Stomach (tissue), 4 donors: Measurements from ENCODE around the gene NPL.

Experiments used
- POLR2A ChIP-seq, 4 donors: fragments of 450-650 bp; IDR thresholded peaks; one replicate each; pipeline ENCODE4 v1.6.1; 2016; ENCODE audit warnings: antibody characterized with exemption in 4 of 4, control low read depth in 2 of 4, mild to moderate bottlenecking in 1 of 4, moderate library complexity in 1 of 4
- TF ChIP-seq, protein P1 (sequence below), 7 experiments: fragments of 450-650 bp in 4 of 7; fragments of 200-600 bp in 3 of 7; sonication (generic) in 3 of 7; IDR thresholded peaks; one replicate each; pipeline ENCODE4 v1.5.1; 2016 to 2019; ENCODE audit warnings: antibody characterized with exemption in 7 of 7, control low read depth in 2 of 7, mild to moderate bottlenecking in 1 of 7

DNA sequence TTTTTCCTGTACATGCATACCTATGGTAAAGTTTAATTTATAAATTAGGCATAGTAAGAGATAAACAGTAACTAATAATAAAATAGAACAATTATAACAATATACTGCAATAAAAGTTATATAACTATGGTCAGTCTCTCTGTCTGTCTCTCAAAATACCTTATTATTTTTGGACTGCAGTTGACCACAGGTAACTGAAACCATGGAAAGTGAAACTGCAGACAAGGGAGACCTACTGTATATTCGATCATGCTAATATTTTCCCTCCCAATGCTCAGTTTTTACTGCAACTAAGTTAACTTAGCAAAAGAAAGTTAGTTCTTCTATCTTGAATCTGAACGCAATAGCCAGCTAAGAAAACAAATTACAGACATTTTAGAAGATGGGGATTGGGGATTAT lies 37.3 kb downstream of the NPL start:
- TF ChIP-seq, protein P1, sequence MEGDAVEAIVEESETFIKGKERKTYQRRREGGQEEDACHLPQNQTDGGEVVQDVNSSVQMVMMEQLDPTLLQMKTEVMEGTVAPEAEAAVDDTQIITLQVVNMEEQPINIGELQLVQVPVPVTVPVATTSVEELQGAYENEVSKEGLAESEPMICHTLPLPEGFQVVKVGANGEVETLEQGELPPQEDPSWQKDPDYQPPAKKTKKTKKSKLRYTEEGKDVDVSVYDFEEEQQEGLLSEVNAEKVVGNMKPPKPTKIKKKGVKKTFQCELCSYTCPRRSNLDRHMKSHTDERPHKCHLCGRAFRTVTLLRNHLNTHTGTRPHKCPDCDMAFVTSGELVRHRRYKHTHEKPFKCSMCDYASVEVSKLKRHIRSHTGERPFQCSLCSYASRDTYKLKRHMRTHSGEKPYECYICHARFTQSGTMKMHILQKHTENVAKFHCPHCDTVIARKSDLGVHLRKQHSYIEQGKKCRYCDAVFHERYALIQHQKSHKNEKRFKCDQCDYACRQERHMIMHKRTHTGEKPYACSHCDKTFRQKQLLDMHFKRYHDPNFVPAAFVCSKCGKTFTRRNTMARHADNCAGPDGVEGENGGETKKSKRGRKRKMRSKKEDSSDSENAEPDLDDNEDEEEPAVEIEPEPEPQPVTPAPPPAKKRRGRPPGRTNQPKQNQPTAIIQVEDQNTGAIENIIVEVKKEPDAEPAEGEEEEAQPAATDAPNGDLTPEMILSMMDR (IDR thresholded peaks at IDR 0.05) = no peak
- no peak for TF ChIP-seq POLR2A (IDR thresholded peaks at IDR 0.05)
